HG03103 (cell line): ENCODE results near the gene INPPL1.
"Not testable (repeated sequence)": the region's sequence is repeated elsewhere in the genome, so short reads cannot be mapped to it uniquely, and the experiment has no call there.

Experiments used
- ATAC-seq: cut with Tn5 transposase; IDR thresholded peaks from one replicate; pipeline ENCODE4 v1.9.1; 2021; ENCODE audit warnings: low read depth; ENCODE audit not compliant: unreplicated experiment

Gene INPPL1

DNA sequence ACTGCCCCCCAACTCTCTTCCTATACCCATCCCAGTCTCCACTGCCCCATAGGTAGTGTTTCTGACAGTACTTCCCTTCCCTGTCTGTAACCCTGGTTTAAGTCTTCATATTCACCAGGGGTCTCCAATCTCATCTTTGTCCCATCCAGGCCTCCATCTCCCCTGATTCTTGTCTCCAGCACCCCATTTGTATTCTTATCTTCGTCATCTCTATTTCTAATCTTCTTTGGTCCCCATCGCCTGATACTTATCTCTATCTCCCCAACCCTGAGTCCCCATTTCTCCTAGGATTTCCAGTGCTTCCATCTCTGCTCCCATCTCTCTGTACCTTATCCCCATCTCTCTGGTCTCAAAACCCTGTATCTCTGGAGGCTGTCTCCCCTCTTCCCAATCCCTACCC is 17.6 kb downstream of the INPPL1 start:
- ATAC-seq = no peak

GRCh38 chr11:72243173-72244059 is 18.8 kb downstream of the INPPL1 start:
- ATAC-seq = no peak

- no peak for ATAC-seq
Observed at GRCh38 chr11:72244060-72244360, 19.4 kb downstream of the INPPL1 start, which contains the start of gene PHOX2A. PHOX2A (minus strand) TSS chr11:72244176; CDS start chr11:72244004, 172 bp downstream.

DNA sequence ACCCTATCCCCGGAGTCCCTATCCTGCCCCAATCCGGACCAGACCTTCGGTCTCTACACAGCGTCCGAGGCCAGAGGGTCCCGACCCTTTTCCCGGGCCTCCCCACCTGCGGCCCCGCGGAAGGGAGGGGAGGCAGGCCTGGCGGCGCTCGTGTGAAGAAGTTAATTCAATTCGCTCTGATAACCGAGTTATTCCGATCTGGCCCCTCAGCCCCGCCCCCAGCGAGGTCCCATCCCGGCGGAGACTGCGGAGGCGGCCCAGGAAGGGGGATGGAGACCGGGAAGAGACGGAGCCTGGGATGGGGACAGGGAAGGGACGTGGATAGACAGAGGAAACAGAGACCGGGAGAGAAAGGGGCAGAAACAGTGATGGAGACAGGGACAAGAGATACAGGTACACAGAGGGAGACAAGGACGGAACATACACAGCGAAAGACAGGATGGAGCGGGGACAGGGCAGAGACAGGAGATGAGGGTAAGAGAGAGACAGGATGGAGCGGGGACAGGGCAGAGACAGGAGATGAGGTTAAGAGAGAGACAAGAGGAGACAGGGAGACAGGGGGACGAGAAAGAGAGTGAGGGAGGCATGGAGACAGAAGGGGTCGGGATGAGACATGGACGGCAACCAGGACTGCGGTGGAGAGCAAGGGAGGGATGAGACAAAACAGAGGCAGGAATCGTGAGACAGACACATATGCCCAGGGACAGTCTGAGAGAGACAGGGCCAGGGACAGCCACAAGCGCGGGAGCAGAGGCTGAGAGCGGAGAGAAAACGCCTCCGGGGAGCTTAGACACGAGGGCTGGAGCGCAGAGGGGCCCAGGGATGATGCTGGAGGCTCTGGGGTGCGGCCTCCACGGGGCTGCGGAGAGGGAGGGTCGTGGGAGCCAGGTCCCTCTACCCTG is 20.0 kb downstream of the INPPL1 start:
- ATAC-seq = no peak

- ATAC-seq = no peak
Observed at GRCh38 chr11:72245263-72245816, 20.8 kb downstream of the INPPL1 start.

DNA sequence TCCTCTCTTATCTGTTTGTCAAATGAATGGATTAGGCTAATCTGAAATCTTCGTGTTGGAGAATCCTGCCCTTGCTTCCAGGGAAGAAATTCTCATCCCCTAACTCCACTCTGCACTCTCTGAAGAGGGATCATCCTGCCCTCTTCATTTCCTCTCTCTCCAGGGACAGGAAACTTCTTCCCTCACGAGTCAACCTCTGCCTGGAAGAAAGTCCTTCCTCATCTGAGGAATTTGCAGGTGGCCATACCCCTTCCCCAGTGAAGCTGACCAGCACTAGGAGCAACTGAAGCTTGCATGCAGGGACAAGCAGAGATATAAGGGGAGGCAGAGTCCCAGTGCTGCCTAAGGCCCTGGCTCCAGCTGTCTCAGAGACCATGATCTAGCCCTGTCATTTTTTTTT is 23.0 kb downstream of the INPPL1 start:
- no peak for ATAC-seq

DNA sequence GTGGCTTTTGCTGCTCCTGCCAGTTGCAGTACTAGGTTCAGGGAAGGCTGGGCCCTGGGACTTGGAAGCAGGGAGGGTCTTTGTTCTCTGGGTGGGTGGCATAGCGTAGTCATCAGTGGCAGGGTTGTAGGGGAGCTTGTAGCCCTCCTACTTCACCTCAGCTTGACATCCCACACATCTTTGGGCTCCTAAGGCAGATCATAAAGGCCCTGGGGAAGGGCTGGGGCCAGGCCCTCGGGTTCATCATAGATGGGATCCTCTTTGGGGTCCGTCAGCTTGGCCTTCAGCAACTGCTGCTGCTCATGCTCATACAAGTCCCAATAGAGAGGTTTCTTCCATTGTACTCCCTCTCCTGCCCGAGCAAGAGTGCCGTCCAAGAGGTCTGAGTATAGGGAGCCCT is 25.4 kb downstream of the INPPL1 start:
- ATAC-seq = no peak

DNA sequence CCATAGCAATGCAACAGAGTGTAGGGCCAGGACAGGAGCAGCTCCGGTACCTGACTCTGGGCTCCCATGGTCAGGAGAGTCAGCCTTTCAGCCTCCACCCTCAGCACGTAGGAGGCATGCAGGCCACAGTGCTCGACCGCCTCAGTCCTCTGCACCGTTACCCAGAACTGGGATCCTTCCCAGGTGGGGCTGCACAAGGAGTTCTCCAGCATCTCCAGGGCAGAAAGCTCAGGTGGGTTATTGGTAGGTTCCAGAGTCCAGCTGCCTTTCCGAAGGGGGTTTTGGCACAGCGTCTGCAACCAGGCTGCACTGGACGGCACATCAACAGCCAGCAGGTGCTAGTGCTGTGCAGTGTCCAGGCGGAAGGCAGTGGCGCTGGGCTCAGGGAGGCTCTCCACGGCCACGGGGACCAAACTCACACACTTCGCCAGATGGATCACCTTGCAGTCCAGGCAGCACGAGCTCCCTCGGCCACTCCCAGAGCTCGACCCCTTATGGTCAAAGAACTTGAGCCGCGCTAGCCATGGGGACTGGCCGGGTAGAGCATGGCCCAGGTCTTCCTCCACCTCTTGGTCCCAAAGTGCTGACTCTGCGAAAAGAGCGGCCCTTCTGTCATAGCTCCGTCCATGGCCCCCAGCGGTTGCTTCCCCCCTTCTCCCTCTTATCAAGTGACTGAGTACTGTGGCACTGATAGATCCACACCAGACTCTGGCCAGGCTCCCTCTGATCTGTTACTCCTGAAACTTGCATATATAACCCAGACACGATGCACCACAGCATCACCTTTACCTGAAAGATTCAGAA is 26.3 kb downstream of the INPPL1 start:
- ATAC-seq = no peak

- no peak for ATAC-seq
Observed at GRCh38 chr11:72251614-72252013, 27.0 kb downstream of the INPPL1 start.

DNA sequence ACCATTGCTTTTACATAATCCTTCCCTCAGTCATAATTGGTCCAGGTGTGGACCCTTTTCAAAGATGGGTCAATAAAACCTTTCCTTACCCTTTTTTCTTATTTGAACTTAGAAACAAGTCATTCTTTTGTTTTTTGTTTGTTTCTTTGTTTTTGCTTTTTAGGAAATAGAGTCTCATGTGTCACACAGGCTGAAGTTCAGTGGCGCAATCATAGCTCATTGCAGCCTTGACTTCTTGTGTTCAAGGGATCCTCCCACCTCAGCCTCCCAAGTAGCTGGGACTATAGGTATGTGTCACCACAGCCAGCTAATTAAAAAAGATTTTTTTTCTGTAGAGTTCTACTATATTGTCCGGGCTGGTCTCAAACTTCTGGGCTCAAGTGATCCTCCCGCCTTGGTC is 28.8 kb downstream of the INPPL1 start:
- ATAC-seq = no peak

- no peak for ATAC-seq
Observed at GRCh38 chr11:72254299-72254993, 29.9 kb downstream of the INPPL1 start.

DNA sequence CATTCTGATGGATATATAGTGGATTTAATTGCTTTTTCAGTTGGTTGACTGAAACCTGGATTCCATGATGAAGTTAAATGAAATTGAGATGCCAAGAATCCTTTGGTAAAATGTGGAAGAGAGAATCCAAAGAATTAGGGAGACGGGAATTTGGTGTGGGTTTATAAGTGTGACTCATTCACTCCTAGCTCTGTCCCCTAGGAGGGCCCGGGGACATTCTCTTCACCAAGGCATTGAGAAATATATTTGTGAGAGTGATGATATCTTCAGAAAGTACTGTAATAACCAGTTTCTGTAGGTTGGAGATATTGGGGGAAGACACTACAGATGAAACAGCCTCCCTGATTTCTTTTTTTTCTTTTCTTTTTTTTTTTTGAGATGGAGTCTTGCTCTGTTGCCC is 33.0 kb downstream of the INPPL1 start:
- no peak for ATAC-seq

DNA sequence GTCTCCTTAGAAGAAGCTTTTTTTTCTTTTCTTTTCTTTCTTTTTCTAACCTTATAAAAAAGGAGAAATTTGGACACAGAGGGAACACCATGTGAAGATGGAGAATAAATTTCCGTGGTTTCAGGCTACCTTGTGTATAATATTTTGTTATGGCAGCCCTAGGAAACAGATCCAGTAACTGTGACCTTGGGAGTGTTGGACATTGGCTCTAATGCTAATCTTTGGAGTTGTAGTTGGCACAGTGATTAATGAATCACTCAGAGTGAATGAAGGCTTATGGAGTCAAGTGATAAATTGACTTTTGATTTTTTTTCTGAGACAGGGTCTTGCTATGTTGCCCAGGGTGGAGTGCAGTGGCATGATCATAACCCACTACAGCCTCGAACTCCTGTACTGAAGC is 34.9 kb downstream of the INPPL1 start:
- ATAC-seq = no peak

GRCh38 chr11:72260574-72260973 is 36.0 kb downstream of the INPPL1 start:
- ATAC-seq = no peak

- no peak for ATAC-seq
Observed at GRCh38 chr11:72263361-72263760, 38.8 kb downstream of the INPPL1 start.

DNA sequence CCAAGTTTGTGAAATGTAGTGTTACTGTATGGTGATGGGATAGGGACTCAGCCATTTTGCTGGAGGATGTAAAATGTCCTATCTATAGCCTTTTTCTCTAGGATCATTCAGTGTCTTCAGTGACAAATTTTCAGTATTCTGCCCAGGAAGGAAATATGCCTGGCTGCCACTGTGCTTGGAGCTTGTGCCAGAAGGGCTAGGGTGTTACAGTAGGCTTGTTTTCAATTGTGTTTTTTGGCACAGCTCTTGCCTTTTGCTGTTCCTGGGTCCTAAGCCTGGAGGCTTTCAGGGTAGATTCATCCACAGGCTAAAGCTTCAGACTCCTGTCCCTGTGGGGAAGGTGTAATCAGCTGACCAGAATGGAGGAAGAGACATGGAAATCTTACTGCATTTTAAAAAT is 41.4 kb downstream of the INPPL1 start:
- no peak for ATAC-seq

DNA sequence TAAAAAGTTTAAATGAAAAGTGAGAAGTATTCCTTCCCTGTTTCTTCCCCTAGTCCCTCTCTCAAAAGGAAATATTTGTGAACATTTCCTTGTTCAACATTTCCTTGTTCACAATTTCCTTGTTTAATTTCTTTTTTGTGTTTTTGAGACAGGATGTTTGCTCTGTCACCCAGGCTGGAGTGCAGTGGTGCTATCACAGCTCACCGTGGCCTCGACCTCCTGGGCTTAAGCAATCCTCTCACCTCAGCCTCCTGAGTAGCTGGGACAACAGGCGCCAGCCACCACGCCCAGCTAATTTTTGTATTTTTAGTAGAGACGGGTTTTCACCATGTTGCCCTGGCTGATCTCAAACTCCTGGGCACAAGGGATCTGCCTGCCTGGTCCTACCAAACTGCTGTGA is 42.4 kb downstream of the INPPL1 start:
- ATAC-seq = not testable (repeated sequence)

DNA sequence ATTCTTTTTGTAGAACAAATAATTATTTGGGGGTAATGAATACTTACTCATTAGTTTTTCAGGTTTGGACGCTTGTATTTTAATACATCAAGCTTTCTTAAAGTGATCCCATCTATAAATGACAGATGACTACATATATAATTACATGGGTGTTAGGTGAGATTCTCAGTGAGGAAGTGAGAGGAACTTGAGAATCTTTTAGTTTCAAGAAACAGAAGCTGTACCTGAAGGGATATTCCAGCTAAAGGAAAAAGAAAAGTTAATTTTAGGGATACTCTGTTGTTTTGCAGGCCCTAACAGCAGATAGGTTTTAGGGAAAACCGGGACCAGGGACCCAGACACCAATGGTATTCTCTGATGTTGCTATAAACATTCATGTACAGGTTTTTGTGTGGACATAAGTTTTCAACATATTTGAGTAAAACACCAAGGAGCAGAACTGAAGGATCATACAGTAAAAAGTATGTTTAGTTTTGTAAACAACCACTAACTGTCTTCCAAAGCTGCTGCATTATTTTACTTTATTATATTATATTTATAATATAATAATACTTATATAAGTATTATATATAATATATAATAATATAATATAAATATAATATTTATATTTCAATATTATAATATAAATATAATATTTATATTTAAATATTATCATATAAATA is 43.5 kb downstream of the INPPL1 start:
- no peak for ATAC-seq

GRCh38 chr11:72271980-72272379 is 47.4 kb downstream of the INPPL1 start:
- no peak for ATAC-seq
